Muscle layer of duodenum (tissue), 2 donors: Measurements from ENCODE around the gene PTPRN2.

Experiments used
- H3K27ac ChIP-seq: one replicate; pipeline ENCODE4 v1.7.0; 2013; ENCODE audit warnings: mild to moderate bottlenecking, low read length
- H3K27me3 ChIP-seq: one replicate; pipeline ENCODE4 v1.7.0; 2013; ENCODE audit warnings: low read depth, mild to moderate bottlenecking, control low read depth, low read length
- H3K36me3 ChIP-seq, 2 donors: one replicate each; pipeline ENCODE4 v1.7.0; 2013; ENCODE audit warnings: low read length in 2 of 2, control low read depth in 1 of 2, mild to moderate bottlenecking in 1 of 2; ENCODE audit not compliant: insufficient read depth in 2 of 2, control insufficient read depth in 1 of 2
- H3K4me1 ChIP-seq, 2 donors: one replicate each; pipeline ENCODE4 v1.7.0; 2013; ENCODE audit warnings: low read length in 2 of 2, mild to moderate bottlenecking in 2 of 2, control low read depth in 1 of 2, moderate library complexity in 1 of 2; ENCODE audit not compliant: insufficient read depth in 2 of 2, control insufficient read depth in 1 of 2
- H3K4me3 ChIP-seq, 2 donors: one replicate each; pipeline ENCODE4 v1.7.0; 2013; ENCODE audit warnings: low read length in 2 of 2, low read depth in 1 of 2, mild to moderate bottlenecking in 1 of 2
- H3K9me3 ChIP-seq, 2 donors: one replicate each; pipeline ENCODE4 v1.7.0; 2013; ENCODE audit warnings: low read length in 2 of 2, control low read depth in 1 of 2, mild to moderate bottlenecking in 1 of 2; ENCODE audit not compliant: control insufficient read depth in 1 of 2
- donor health status: healthy.

PTPRN2 gene

DNA sequence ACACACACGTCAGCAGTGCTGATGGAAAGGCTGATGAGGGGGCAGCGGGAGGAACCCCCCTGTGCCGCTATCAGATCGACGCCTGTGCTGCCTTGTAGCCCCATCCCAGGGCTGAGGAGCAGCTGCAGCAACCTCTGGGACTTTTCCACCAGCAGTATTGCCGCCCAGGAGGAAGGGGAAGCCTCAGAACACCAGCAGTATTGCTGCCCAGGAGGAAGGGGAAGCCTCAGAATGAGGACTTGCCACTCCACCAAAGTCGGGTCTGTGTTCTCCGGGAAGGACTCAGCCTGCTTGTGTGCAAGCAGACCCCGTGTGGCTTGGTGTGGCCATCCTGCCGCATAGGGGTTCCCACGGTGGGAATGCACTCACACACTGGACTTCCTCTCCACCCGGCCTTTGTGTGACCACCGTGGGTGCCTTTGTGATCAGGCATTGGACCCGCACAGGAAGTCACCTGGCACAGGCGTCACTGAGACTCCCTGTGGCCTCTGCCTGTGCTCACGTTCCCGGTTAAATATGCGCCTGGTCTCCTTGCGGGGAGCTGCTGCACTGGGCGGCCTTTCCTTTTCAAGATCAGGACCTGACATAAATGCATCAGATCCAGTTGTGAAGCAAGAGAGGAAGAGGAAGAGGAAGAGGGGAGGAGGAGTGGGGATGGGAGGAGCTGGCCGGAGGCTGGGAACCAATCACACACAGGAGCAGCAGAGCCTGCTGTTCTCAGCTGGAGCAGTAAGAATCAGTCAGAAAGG is 1002.3 kb downstream of the PTPRN2 start:
- Histone ChIP-seq H3K27me3 (no peaks in the 10 kb centered on the region), H3K4me3 (peak overlapping the region in 1 of 2 donors; percentile 8), H3K27ac (no peak overlapping the region), H3K36me3 (no peaks in the 10 kb centered on the region), H3K4me1 (no peaks in the 10 kb centered on the region), H3K9me3 (peaks cover 7 to 10% of the 10 kb centered on the region in 2 donors)

DNA sequence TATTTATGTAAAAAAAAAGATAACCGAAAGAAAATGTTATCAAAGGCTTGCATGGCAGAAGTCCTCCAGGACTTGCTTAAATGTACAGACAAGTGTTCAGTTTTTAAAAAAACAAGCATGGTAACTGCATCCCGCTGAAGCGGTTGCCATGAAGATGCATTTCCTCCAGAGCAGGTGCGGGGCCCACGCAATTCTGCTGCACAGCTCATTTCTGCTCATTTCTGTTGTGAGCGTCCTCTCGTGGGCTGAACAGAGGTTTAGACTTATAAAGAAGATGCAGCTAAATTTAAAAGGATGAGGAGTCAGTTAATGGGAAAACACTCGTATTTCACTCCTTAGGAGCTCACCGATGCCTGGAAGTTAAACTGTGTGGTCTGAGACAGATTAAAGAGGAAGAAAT is 1003.2 kb downstream of the PTPRN2 start:
- no peak overlapping the region for H3K27ac ChIP-seq
- H3K36me3 ChIP-seq = no peaks in the 10 kb centered on the region
- no peaks in the 10 kb centered on the region for H3K27me3 ChIP-seq
- H3K9me3 ChIP-seq = peaks cover 7 to 10% of the 10 kb centered on the region in 2 donors
- H3K4me1 ChIP-seq = no peaks in the 10 kb centered on the region
- no peak overlapping the region for H3K4me3 ChIP-seq

DNA sequence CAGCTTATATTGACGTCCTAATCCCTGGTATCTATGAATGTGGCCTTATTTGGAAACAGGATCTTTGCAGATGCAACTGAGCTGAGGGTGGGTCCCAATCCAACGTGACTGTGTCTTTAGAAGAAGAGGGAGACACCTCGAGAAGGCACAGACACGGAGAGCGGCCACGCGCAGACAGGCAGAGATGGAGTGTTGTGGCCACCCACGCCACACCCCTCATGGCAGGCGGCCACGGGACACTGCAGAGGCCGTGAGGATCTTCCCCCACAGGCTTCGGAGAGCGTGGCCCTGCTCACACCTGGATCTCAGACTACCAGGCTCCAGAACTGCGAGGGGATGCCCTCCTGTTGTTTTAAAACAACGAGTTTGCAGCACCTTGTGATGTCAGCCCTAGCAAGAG is 1005.9 kb downstream of the PTPRN2 start:
- H3K27ac ChIP-seq = no peak overlapping the region
- no peak overlapping the region for H3K4me3 ChIP-seq
- peaks cover 7 to 10% of the 10 kb centered on the region in 2 donors for H3K9me3 ChIP-seq
- no peaks in the 10 kb centered on the region for H3K4me1 ChIP-seq
- no peaks in the 10 kb centered on the region for H3K36me3 ChIP-seq
- no peaks in the 10 kb centered on the region for H3K27me3 ChIP-seq

DNA sequence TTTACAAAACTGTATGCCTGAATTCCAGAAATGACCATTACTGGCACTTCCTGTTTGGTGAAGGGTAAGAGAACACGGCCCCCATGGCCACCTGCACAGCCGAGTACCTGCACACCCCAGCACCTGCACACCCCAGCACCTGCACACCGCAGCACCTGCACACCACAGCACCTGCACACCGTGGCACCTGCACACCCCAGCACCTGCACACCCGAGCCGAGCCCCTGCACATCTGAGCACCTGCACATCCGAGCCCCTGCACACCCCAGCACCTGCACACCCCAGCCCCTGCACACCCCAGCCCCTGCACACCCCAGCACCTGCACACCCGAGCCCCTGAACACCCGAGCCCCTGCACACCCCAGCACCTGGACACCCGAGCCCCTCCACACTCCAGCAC is 1007.3 kb downstream of the PTPRN2 start:
- H3K4me3 ChIP-seq = no peak overlapping the region
- no peaks in the 10 kb centered on the region for H3K36me3 ChIP-seq
- H3K9me3 ChIP-seq = peaks cover under 1 to 5% of the 10 kb centered on the region in 2 donors
- no peaks in the 10 kb centered on the region for H3K27me3 ChIP-seq
- no peak overlapping the region for H3K27ac ChIP-seq
- H3K4me1 ChIP-seq = no peaks in the 10 kb centered on the region

DNA sequence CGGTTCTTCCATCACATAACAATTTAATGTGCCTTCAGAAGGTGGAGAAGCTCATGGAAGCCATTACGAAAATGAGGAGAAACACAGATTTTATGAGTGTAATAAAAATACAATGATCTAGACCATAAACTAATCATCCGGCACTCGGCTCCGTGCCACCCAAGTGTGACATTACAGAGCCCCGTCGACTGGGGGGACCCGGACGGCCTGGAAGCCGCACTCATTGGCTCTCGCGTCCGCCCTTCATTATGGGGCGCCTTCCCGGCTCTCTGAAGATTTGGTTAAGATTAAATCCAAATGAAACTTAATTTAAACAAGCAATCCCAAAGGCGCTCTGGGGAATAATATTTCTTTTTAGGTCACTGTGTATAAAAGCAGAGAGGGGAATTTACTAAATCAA is 1008.2 kb downstream of the PTPRN2 start:
- H3K27me3 ChIP-seq = no peaks in the 10 kb centered on the region
- H3K4me3 ChIP-seq = no peak overlapping the region
- no peak overlapping the region for H3K27ac ChIP-seq
- H3K36me3 ChIP-seq = no peaks in the 10 kb centered on the region
- H3K4me1 ChIP-seq = no peaks in the 10 kb centered on the region
- H3K9me3 ChIP-seq = no peaks in the 10 kb centered on the region

DNA sequence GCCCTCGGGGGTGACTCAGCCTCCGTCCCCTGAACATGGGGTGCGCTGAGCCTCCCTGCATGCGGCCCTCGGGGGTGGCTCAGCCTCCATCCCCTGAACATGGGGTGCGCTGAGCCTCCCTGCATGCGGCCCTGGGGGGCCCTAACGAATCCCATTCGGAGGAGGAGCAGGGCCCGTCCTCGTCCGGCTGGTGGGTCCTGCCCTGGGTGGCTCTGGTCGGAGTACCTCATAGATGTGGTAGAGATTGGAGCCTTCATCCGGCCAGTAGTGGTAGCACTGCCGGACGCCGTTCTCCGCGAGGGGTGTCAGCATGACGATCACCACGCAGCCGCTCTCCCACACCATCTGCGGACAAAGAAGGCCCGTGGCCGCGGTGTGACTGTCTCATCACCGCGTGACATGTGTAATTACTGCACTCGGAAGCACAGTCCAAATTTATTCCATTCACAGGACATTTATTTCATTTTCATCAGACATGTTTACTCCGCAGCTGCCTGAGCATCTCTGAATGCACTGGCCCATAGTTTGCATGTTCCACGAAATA is 1009.8 kb downstream of the PTPRN2 start:
- Histone ChIP-seq H3K27me3 (no peaks in the 10 kb centered on the region), H3K4me1 (no peaks in the 10 kb centered on the region), H3K9me3 (no peaks in the 10 kb centered on the region), H3K27ac (no peak overlapping the region), H3K36me3 (no peaks in the 10 kb centered on the region), H3K4me3 (no peak overlapping the region)

DNA sequence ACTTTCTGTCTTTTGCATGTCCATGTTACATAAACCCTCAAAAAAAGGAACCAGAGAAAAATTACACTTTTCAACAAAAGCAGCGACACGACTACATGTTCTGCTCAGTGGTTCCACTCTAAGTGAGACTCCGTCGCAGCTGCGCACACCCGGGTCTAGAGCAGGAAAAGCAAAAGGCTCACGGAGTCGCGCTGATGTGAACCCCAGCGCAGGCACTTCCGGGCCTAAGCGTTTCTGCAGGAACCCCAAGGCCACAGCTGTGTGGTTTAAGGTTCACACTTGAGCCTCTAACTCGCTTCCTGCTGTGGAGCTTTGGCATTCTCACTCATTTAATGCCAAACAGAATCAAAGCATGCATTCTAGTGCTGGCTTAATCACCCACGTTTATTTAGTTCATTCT is 1010.6 kb downstream of the PTPRN2 start:
- Histone ChIP-seq H3K4me1 (no peaks in the 10 kb centered on the region), H3K27ac (no peak overlapping the region), H3K4me3 (no peak overlapping the region), H3K27me3 (no peaks in the 10 kb centered on the region), H3K9me3 (no peaks in the 10 kb centered on the region), H3K36me3 (no peaks in the 10 kb centered on the region)

DNA sequence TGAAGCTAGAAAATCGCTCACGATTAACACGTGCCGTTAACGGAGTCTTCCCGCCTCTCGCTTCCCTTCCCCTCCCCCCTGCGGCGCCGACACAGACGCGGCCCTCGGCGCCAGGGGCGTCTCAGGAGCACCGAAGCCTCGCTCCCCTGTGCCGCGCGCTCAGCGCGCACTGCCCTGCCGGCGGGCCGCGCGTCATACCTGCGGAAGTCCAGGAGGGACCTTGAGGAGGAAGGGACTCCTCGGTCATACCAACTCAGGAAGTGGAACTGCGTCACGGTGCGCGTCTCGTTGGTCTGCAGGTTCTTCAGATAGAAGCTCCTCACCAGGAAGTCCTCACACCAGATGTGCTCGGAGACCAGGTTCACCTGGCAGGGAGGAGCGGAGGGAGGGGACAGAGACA is 1011.2 kb downstream of the PTPRN2 start:
- Histone ChIP-seq H3K9me3 (no peaks in the 10 kb centered on the region), H3K27me3 (no peaks in the 10 kb centered on the region), H3K36me3 (no peaks in the 10 kb centered on the region), H3K27ac (no peak overlapping the region), H3K4me1 (no peaks in the 10 kb centered on the region), H3K4me3 (no peak overlapping the region)

DNA sequence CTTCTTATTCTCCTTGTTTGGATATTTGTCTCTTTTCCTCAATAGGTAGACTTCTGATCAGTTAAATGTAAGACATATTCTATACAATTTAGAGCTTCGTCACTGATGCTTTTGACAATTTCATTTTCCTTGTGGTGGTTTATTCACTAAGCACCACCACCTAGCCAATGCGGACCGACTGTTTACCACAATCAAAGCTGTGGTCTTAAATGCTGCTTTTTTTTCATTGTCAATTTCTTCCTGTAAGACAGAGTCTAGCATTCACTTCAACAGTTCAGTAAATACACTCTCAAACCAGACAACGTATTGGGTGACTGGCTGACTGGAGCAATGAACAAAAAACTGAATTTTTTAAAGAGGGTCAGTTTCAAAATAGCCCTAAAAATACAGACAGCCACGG is 1011.8 kb downstream of the PTPRN2 start:
- no peaks in the 10 kb centered on the region for H3K36me3 ChIP-seq
- no peak overlapping the region for H3K4me3 ChIP-seq
- no peaks in the 10 kb centered on the region for H3K9me3 ChIP-seq
- no peaks in the 10 kb centered on the region for H3K4me1 ChIP-seq
- H3K27me3 ChIP-seq = no peaks in the 10 kb centered on the region
- H3K27ac ChIP-seq = no peak overlapping the region

DNA sequence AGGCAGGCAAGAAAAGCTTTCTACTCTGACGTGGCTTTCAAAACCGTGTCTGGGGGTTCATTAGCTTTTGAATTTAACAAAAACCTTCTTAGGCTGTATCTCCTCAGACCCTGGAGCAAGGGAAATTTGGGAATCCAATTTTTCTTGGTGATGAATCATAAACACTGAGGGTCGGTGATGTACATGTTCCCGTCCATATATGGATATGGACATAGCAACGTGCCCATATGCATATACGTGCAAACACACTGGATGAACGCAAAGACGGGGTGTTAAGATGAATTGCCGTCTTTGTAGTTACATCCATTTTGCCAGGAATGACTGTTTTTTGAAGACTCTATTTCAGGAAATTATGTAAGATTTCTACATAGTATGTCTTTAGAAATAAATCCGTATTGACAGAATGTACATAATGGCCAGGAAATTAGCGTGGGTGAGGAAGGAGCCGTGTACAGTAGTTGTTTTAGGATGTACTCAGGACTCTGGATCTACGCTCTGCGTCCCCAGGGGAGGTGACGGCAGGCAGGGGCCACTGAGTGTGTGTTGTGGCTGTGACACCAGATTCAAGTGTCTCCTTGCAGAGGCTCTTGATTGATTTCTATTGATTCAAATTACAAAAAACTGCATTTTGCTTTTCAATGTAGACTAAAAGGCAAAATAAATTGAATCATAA is 1012.6 kb downstream of the PTPRN2 start:
- Histone ChIP-seq H3K4me3 (no peak overlapping the region), H3K4me1 (no peaks in the 10 kb centered on the region), H3K36me3 (no peaks in the 10 kb centered on the region), H3K9me3 (no peaks in the 10 kb centered on the region), H3K27ac (no peak overlapping the region), H3K27me3 (no peaks in the 10 kb centered on the region)

DNA sequence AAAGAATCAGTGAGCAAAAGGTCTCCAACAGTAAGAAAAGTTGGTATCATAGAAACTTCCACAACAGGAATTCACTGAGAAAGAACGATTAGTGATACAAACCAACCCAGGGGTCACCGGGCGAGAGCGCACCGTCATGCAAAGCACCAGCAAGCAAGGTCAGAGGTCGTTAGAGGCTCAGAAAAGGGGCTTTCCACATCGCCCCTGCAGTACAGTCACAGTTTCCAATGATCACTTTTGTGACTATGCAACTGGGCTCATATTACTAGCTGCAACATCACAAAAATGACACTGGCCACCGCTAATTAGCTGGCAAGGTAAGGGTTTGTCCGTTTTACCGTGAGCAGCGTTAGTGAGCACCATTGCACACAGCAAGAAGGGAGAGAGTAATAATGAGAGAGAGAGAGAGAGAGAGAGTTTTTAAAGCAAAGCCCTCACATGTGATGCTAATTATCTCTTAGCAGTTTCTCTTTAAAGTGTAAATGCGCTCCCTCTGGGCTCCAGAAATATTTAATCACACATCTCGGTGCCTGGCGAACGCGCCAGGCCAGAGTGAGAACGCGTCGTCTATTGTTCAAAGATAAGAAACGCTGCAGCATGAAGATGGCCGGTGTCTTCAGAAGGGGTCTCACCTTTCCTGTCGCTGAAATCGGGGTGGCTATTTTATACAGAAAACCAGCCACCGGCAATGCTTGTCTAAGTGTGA is 1013.4 kb downstream of the PTPRN2 start:
- Histone ChIP-seq H3K9me3 (no peaks in the 10 kb centered on the region), H3K36me3 (no peaks in the 10 kb centered on the region), H3K27me3 (no peaks in the 10 kb centered on the region), H3K4me1 (peaks cover 0 to under 1% of the 10 kb centered on the region in 2 donors), H3K4me3 (no peak overlapping the region), H3K27ac (no peak overlapping the region)
